ENCODE data around the gene FXYD5. TPM values are rescaled to one million over a fixed set of nuclear protein-coding genes. Genes with fewer than 3 reads are reported as not detected.

The FXYD5 gene
- total and polyA plus RNA-seq, 2 donors (not counting 3 experiments of a cell fraction or from before 2014, with no cell fraction given): 223 to 290 TPM

DNA sequence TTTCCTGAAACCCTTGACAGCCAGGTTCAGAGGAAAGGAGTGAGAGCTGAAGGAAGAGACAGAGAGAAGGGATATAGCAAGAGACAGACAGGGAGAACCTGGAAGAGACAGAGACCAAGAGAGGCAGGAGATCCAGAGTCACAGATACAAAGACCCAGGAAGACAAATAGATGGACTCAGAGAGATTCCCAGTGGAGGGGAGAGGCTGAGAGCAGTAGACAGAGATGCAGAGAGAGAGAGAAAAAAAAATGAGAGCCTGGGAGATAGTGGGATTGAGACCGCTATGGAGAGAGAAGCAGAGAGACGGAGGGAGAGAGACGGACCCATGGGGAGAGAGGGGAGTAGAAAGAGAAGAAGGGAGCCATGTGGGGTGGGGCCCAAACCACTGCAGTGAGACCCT lies 10.7 kb upstream of the FXYD5 start:
- intact Hi-C loops (cut with micrococcal nuclease): loop anchor here (5.0 kb wide), 1 partner anchor 182 kb away; the partner anchor contains the start of gene ZNF792
- no peak for FAIRE-seq
- POLR2A ChIA-PET: no interaction called here

DNA sequence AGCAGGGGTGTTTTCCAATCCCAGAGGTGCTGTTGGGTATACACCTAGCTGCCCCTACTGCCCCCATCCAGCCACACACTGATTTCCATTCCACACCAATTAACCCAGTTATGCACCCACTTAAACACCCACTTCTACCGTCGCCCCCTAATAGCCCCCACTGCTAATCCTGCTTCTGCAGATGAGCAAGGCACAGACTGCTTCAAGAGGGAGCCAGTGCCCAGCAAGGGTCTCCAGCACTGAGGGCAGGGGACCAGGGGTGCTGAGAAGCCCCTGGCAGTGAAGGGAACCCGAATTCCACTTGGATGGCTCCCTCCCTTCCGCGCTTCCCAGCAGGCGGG lies 10.3 kb upstream of the FXYD5 start:
- no TSS peak for BruUV-seq (replicated peaks)
- dilution Hi-C loops (cut with MboI; ENCODE audit: extremely low pct_ligation_motif_present, low sequenced_read_pairs) (no loop called here), intact Hi-C loops (cut with micrococcal nuclease) (loop anchor here (5.0 kb wide), 1 partner anchor 182 kb away; the partner anchor contains the start of gene ZNF792)
- H4K20me1 ChIP-seq (replicated peaks; ENCODE audit: control insufficient read depth, extremely low read depth, insufficient read depth, low read length): no peaks in the 10 kb centered on the region
- H2AFZ ChIP-seq (ENCODE audit: low read depth, low read length): no peak overlapping the region
- DNase-seq (ENCODE audit: low read depth, low spot score): no peak
- no peaks in the 10 kb centered on the region for H3K79me2 ChIP-seq (ENCODE audit: control insufficient read depth, insufficient read depth, low read length)
- POLR2A ChIA-PET: no interaction called here
- no peaks in the 10 kb centered on the region for H3K9me3 ChIP-seq (replicated peaks; ENCODE audit: control insufficient read depth, insufficient read depth, low read length)
- no peak for FAIRE-seq
- no peak for TF ChIP-seq POLR2A (IDR thresholded peaks at IDR 0.05; ENCODE audit: low read depth, low read length)
- no peak for TF ChIP-seq MYC (IDR thresholded peaks at IDR 0.05; ENCODE audit: low read depth, low read length)
- no peak for TF ChIP-seq POLR2AphosphoS5 (IDR thresholded peaks at IDR 0.05; ENCODE audit: insufficient read depth, low read depth, low read length)
- TF ChIP-seq, protein P1, sequence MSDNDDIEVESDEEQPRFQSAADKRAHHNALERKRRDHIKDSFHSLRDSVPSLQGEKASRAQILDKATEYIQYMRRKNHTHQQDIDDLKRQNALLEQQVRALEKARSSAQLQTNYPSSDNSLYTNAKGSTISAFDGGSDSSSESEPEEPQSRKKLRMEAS (IDR thresholded peaks at IDR 0.05; ENCODE audit: insufficient read depth, insufficient read length): no peak
- TF ChIP-seq GATA2 (IDR thresholded peaks at IDR 0.05; ENCODE audit: insufficient read depth, insufficient read length, low read depth, low read length): no peak
- TF ChIP-seq FOS (IDR thresholded peaks at IDR 0.05; ENCODE audit: borderline replicate concordance, insufficient read depth, low read length): no peak
- TF ChIP-seq, protein P2, sequence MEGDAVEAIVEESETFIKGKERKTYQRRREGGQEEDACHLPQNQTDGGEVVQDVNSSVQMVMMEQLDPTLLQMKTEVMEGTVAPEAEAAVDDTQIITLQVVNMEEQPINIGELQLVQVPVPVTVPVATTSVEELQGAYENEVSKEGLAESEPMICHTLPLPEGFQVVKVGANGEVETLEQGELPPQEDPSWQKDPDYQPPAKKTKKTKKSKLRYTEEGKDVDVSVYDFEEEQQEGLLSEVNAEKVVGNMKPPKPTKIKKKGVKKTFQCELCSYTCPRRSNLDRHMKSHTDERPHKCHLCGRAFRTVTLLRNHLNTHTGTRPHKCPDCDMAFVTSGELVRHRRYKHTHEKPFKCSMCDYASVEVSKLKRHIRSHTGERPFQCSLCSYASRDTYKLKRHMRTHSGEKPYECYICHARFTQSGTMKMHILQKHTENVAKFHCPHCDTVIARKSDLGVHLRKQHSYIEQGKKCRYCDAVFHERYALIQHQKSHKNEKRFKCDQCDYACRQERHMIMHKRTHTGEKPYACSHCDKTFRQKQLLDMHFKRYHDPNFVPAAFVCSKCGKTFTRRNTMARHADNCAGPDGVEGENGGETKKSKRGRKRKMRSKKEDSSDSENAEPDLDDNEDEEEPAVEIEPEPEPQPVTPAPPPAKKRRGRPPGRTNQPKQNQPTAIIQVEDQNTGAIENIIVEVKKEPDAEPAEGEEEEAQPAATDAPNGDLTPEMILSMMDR (IDR thresholded peaks at IDR 0.05; ENCODE audit: extremely low read depth in 1 of 2, insufficient read depth in 1 of 2, low read depth in 1 of 2, low read length in 2 of 2): no peak
- TF ChIP-seq JUN (IDR thresholded peaks at IDR 0.05; ENCODE audit: borderline replicate concordance, insufficient read depth, insufficient read length, low read depth): no peak
- no peak for TF ChIP-seq EZH2 (IDR thresholded peaks at IDR 0.05; ENCODE audit: borderline replicate concordance, low read depth, low read length, severe bottlenecking)
- H3K9me1 ChIP-seq (replicated peaks; ENCODE audit: control insufficient read depth, extremely low read depth, insufficient read depth, low read length): no peaks in the 10 kb centered on the region
- no peaks in the 10 kb centered on the region for H3K36me3 ChIP-seq (ENCODE audit: control insufficient read depth in 2 of 2, extremely low read depth in 1 of 2, insufficient read depth in 2 of 2, low read length in 2 of 2)
- CTCF ChIA-PET: no interaction called here
- peaks cover 11% of the 10 kb centered on the region for H3K4me1 ChIP-seq (ENCODE audit: control insufficient read depth, extremely low read depth, insufficient read depth, low read length)
- H3K4me2 ChIP-seq (ENCODE audit: insufficient read depth, low read length): no peak overlapping the region
- no peak overlapping the region for H3K4me3 ChIP-seq (replicated peaks in 1 of 3; ENCODE audit: insufficient read depth in 1 of 3, low read depth in 1 of 3, low read length in 3 of 3)
- peaks cover 16 to 17% of the 10 kb centered on the region in 2 experiments for H3K27me3 ChIP-seq (ENCODE audit: control insufficient read depth in 2 of 2, insufficient read depth in 2 of 2, low read length in 2 of 2)
- no peak overlapping the region for H3K27ac ChIP-seq (ENCODE audit: insufficient read depth, low read depth, low read length)
- H3K9ac ChIP-seq (replicated peaks; ENCODE audit: extremely low read depth, insufficient read depth, low read length): no peak overlapping the region

More for the DNA sequence above, 10.7 kb upstream of the FXYD5 start:
- H3K79me2 ChIP-seq (ENCODE audit: control insufficient read depth, insufficient read depth, low read length): no peaks in the 10 kb centered on the region
- H3K27me3 ChIP-seq (ENCODE audit: control insufficient read depth in 2 of 2, insufficient read depth in 2 of 2, low read length in 2 of 2): peaks cover 16 to 17% of the 10 kb centered on the region in 2 experiments
- peaks cover 11% of the 10 kb centered on the region for H3K4me1 ChIP-seq (ENCODE audit: control insufficient read depth, extremely low read depth, insufficient read depth, low read length)
- no peak overlapping the region for H3K9ac ChIP-seq (replicated peaks; ENCODE audit: extremely low read depth, insufficient read depth, low read length)
- H3K9me3 ChIP-seq (replicated peaks; ENCODE audit: control insufficient read depth, insufficient read depth, low read length): no peaks in the 10 kb centered on the region
- dilution Hi-C loops (cut with MboI; ENCODE audit: extremely low pct_ligation_motif_present, low sequenced_read_pairs): no loop called here
- TF ChIP-seq, protein P1 (IDR thresholded peaks at IDR 0.05; ENCODE audit: insufficient read depth, insufficient read length): no peak
- TF ChIP-seq MYC (IDR thresholded peaks at IDR 0.05; ENCODE audit: low read depth, low read length) (no peak), POLR2AphosphoS5 (IDR thresholded peaks at IDR 0.05; ENCODE audit: insufficient read depth, low read depth, low read length) (no peak), POLR2A (IDR thresholded peaks at IDR 0.05; ENCODE audit: low read depth, low read length) (no peak), GATA2 (IDR thresholded peaks at IDR 0.05; ENCODE audit: insufficient read depth, insufficient read length, low read depth, low read length) (no peak), EZH2 (IDR thresholded peaks at IDR 0.05; ENCODE audit: borderline replicate concordance, low read depth, low read length, severe bottlenecking) (no peak), FOS (IDR thresholded peaks at IDR 0.05; ENCODE audit: borderline replicate concordance, insufficient read depth, low read length) (no peak)
- H3K4me2 ChIP-seq (ENCODE audit: insufficient read depth, low read length): no peak overlapping the region
- H3K9me1 ChIP-seq (replicated peaks; ENCODE audit: control insufficient read depth, extremely low read depth, insufficient read depth, low read length): no peaks in the 10 kb centered on the region
- H4K20me1 ChIP-seq (replicated peaks; ENCODE audit: control insufficient read depth, extremely low read depth, insufficient read depth, low read length): no peaks in the 10 kb centered on the region
- CTCF ChIA-PET: interaction anchor here (3.5 kb wide), 1 partner anchor 9 kb away, joined by 73 read pairs; the partner anchor contains the start of gene FXYD5
- no peak overlapping the region for H2AFZ ChIP-seq (ENCODE audit: low read depth, low read length)
- no peak overlapping the region for H3K27ac ChIP-seq (ENCODE audit: insufficient read depth, low read depth, low read length)
- BruUV-seq (replicated peaks): no TSS peak
- no peaks in the 10 kb centered on the region for H3K36me3 ChIP-seq (ENCODE audit: control insufficient read depth in 2 of 2, extremely low read depth in 1 of 2, insufficient read depth in 2 of 2, low read length in 2 of 2)
- no peak overlapping the region for H3K4me3 ChIP-seq (replicated peaks in 1 of 3; ENCODE audit: insufficient read depth in 1 of 3, low read depth in 1 of 3, low read length in 3 of 3)
- DNase-seq (ENCODE audit: low read depth, low spot score): no peak

All from endothelial cell of umbilical vein (primary cell).